HG02642 (cell line): ENCODE results near the gene IGF1R.

Experiments used
- ATAC-seq: cut with Tn5 transposase; IDR thresholded peaks from one replicate; pipeline ENCODE4 v1.9.1; 2021; ENCODE audit warnings: mild to moderate bottlenecking; ENCODE audit not compliant: unreplicated experiment, poor library complexity

Gene IGF1R

DNA sequence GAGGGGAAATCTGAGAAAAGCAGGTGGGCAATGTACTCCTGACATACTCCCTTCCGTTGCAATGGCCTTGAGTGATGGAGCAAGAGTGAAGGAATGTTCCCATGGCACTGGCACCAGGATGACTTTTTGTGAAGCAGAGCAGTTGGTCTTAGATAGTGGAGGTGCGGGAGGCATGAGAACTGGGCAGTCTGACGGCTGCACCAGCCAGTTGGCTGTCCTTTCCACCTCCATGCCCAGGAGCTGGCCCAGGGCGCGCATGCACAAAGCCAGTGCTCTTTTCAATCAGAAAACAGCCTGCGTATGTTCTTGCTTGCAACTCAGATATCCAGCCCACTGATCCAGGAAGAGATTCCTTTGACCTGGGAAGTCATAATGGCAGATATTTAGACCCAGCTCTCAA, 222.4 kb downstream of the IGF1R start:
- ATAC-seq: no peak

DNA sequence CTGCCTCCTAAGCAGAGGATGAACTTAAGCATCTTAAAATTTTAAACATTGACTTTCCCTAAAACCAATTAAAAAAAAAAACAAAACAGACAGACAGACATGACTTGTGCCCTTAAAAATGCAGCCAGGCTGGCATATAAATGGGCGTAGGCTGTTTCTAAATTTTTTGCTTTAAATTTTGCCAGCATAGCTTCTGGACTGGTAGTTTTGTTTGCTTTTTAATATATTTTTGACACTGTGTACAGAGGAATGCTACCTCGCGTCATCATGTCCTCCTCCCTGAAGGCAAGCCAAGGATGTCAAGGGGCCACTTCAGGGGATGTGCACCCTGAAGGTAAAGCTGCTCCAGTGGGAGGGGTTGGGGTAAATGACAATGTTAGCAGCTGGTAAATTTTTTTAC, 224.4 kb downstream of the IGF1R start:
- no peak for ATAC-seq

DNA sequence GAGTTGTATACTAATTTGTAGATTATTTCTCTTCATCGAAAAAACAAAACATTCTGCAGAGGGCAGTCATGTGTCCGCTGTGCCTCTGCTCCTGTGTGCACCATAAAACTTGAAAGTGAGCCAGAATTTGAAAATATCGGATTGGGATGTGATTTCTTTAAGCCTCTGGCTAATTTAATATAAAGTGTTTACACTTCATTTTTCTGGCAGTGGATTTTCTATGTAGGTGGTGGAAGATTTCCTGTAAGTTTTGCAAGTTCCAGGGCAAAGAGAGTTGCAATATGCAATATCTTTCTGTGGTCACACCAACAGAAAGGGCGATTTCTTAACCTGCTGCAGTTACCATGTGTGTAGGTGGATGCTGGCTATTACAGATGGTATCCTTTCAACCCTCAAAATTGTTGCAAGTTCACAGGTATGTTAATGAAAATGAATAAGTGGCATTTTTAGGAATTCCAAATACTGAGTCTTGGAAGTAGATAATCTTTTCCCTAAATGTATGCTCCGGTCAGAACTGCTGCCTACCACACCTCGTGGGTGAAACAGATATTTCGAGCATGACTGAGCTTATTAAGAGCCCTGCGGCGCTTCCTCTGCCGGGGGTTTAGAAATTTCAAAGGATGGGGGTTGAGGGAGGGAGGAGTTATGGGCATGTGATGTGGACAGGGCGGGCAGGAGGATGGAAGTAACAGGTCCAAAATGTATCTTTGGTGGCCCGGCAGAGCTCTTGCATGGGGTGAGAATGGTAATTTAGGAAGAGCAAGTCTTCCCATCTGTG, 225.3 kb downstream of the IGF1R start:
- no peak for ATAC-seq

DNA sequence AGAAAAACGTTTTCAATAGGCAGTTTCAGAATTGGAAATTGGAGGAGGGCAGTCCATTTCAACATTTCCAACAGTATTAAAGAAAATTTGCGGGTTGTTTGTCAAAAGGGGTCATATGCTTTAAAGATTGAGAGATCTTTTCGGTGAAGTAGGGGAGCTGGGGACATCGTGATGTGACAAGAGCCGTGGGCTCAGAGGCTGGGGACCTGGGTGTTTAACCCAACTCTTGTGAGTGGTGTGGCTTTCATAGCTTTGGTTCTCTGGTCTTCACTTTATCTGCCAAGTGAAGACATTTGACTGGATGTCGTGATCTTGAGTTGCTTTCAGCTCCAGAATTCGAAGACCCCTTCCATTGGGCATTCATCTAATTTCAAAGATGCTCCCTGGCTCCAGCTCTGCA, 226.0 kb downstream of the IGF1R start:
- no peak for ATAC-seq

DNA sequence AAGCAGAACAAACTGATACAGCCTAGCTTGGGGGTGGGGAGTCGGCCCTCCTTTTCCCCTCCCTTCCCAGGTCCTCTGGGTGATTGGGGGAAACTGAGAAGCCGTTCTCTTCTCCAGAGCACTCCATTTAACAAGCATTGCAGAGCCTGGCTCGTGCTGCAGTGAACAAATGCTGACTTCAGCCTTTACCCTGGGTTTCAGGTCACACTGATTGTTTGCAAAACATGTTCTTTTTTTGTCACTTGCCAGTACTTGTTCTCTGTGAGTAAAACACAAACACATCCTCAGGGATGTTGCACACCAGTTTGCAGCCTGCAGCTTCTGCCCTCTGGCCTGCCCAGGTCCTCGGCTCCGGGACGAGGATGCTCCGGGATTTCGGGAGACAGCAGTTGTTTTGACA, 226.4 kb downstream of the IGF1R start:
- no peak for ATAC-seq

DNA sequence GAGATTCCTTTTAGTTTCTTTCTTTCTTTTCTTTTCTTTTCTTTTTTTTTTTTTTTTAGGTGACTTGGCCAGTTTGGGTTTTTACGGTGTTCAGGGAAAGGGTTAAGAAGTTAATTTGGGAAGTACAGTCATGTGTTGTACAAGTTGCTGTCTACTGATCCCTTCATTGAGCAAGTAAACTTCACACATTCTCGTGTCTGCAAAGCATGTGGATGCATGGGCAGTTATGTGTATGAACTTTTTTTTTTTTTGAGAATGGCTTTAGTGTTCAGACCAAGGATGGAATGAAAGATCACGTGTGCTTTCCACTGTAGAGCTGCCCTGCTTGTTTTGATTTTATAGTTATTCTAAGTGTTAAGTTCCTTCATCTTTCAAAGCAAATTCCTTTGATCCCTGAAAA, 227.0 kb downstream of the IGF1R start:
- no peak for ATAC-seq

DNA sequence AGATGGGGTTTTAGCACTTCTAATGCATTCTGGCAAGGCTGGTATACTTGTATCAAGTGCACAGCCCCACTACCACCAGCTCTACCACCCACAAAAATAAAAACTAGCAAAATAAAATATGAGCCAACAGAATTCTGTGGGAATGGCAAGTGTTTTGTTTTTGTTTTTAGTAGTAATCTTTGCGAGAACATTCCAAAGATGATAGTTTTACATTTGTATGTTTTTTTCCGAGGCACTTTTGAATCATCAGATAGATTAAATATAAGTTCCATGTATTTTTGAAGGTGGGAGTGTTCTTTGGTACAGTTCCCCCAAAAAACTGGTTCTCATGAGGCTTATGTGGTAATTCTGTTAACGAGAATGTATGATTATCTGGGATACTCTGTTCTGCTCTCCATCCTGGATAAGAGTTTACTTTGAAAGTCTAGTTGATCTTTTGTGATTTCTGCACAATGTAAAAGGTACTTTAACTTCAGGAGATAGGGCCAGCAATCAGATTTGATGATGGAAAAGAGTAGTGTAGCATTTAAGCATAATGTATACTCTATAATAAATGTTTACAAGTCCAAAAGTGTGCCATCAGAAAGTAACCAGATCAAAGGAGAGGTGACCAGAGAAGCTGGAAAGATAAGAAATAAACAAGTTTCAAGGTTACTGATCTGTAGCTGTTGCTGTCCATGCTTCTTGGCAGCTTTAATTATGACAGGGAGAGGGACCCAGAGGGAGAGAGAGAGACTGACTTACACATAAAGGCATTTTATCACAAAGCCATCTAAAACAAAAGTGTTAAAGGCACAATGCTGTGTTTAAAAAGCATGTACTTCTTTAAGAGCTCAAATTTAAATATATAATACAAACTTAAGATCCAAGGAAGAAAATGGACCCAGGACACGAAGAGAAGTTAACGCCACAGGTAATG, 228.4 kb downstream of the IGF1R start:
- no peak for ATAC-seq

DNA sequence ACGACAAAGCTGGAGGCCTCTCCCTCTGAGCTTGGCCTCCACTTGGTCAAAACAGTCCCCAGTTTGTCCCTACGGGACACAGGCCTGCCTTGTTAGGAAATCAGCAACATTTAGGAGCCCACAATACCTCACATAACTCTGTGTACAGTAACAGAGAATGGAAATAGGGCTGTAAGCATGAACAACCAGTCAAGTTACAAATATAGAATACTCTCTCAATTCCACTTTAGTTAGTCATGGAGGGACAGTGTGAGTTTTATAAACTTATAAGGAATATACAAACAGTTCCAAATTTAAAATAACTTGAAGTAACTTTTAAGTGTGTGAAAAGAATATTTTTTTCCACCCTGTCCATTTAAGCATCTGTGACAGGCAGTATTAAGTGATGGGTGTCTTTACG, 229.8 kb downstream of the IGF1R start:
- no peak for ATAC-seq

DNA sequence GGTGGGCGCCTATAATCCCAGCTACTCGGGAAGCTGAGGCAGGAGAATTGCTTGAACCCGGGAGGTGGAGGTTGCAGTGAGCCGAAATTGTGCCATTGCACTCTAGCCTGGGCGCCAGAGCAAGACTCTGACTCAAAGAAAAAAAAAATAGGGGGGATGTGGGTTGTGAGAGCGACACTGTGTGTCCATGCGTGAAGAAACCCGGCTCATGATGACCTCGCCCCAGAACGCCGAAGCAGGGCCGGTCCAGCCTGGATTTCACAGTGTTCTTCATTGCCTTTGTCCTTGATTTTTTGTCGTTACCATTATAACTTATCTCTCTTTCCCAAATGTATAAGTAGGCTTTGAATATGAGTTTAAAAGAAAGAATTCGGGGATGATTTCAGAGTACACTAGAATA, 230.5 kb downstream of the IGF1R start:
- ATAC-seq: no peak

DNA sequence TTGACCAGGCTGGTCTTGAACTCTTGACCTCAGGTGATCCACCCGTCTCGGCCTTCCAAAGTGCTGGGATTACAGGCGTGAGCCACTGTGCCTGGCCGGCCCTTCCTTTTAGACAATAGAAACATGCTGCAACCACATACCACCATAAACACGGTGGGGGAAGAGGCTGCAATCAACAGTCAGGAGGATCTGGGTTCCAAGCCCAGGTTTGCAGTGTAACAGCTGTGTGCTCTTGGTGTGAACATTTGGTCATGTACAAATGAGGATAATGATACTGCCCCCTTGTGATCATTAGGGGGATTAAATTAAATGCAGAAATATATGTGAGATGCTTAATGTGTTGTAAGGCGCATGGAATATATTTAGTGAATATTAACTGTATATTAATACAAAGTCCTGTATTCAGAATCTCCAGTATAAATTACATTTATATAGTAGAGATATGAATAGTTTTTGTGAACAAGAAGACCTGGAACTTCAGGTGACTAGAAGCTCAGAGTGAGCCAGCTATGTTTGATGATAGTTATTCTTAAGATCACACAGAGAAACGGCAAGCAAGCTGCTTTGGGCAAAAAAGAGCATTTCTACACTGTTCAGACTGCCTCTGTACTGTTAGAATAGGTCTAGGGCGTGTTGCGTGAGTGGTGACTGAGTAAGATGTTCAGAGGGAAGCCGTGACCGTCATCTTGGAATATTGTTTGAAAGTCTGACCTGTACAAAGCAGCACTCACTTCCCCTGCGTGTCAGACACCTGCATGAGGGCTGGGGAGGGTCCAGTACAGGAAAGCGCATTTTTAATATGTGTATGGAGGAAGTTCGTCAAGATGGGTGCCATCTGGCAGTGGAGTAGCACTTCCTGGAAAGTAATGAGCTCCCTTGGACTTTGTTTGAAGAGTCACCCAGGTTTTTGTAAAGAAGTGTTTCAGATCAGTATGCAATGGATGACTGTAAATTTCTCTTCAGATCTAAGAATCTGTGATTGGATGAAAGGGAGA, 233.5 kb downstream of the IGF1R start:
- no peak for ATAC-seq

DNA sequence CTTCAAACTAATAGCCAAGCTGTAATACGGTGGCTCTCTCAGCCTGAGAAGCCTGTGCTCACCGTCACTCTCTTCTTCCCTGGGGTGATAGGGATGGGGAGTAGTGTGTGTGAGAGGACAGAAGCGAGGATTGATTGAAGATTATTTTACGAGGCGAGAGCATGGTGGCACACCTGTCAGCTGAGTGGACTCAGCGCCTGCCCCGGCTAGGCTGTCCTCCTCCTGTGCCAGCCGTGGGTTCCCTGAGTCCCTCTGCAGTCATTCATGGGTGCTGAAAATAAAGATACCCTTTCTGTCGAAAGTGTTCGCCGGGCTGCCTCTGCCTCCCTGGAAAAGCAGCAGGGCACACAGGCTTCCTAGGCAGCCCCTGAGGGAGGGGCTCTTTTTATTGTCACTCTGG, 235.1 kb downstream of the IGF1R start:
- no peak for ATAC-seq

DNA sequence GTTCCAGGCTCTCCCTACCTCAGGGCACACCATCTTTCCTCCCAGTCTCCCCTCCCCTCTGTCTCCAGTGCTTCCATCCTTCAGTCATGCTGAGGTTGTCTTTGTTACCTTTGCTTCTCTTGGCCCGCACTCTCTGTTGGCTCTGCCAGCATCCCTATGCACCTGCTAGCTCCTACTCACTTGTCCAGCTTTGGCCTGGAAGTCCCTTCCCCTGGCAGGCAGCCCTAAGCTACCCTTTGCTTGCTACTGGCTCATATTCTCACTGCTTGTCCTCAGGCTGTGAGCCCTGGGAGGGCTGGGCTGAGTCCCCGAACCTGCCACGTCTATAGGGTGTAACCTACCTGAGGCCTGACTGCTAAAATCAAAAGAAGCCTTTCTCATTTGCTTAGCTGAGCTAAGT, 236.6 kb downstream of the IGF1R start:
- no peak for ATAC-seq

DNA sequence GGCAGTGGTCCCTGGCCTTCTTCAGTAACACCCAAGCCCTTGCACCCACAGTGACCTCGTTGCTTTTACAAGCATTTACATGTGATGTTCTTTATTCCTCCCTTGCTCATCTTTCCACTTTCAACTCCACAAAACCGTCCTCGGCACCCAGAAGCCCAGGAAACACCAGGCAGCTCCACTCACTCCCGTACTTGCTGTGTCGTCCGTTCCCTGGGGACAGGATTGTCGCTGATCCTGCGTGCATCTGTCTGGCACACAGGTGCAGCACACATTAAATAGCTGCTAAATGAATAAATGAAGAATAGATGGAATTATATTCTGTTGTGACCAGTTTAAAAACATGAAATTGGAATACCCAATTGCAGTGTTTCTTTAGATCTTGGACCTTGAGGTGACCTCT, 239.6 kb downstream of the IGF1R start:
- no peak for ATAC-seq

DNA sequence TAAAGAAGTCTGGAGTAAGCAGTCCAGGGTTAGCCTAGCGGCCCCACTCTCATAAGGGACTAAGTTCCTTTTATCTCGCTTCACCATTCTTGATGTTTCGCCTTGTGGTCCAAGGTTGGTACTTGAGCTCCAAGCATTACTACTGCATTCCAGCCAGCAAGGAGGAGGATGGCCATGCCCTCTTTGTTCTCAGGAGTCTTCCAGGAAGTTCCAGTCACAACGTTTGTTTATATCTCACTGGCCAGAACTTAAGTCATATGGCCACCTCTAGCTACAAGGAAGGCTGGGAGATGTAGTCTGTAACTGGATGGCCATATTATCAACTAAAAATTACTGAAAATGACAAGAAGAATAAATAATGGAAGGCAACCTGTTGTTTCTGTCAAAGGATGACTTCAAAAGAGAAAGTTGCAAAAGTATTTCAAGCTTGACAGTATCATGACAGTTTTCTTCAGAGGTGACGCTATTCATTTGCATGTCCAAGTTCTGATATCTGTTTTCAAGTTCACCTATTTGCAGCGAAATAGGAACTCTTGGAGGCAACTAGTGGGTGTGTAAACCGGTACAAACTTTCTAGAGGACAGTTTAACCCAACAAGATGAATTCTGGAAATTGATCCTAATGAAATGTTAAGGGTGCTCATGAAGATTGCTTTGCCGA, 240.6 kb downstream of the IGF1R start:
- ATAC-seq: no peak

DNA sequence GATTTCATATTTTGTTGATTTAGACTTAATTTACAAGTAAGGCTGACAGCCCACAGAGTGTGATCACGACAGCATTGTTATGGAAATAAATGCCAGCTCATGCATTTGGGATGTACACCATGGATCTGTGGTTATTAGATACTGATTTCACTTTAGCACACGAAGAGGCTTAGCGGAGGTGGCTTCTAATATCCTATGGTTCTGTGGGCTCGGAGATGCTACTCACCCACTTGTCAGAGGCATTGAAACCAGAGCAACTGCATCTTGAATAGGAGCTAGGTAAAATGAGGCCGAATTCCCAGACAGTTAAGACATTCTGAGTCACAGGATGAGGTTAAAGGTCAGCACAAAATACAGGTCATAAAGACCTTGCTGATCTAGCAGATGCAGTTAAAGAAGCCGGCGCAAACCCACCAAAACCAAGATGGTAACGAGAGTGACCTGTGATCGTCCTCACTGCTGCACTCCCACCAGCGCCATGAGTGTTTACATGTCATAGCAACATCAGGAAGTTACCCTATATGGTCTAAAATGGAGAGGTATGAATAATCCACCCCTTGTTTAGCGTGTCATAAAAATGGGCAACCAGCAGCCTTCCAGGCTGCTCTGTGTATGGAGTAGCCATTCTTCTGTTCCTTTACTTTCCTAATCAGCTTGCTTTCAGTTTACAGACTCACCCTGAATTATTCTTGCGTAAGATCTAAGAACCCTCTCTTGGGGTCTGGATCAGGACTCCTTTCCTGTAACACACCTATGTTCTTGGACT, 241.8 kb downstream of the IGF1R start:
- no peak for ATAC-seq

DNA sequence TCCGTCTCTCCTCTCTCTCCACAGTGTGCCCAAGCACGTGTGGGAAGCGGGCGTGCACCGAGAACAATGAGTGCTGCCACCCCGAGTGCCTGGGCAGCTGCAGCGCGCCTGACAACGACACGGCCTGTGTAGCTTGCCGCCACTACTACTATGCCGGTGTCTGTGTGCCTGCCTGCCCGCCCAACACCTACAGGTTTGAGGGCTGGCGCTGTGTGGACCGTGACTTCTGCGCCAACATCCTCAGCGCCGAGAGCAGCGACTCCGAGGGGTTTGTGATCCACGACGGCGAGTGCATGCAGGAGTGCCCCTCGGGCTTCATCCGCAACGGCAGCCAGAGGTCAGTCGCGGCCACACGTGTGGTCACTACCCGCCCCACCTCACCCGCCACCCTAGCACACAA, 243.0 kb downstream of the IGF1R start:
- no peak for ATAC-seq

DNA sequence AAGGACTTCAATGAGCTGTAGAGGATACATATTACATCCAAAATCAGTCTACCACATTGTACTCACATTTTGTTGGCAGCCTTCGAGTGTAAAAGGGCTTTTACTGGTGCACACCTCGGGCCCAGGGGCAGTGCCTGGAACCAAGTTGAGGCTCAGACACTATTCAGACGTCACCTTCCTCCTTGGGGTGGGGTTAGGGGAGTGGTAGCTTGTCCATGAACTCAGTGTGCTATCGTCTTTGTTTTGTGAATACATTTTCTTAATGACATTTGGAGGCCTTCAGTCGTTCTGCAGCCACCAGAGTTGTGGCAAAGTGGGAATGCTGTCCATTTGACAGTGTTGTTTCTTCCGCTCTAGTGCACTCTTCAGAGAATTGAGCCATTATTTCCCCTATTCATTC, 245.1 kb downstream of the IGF1R start:
- no peak for ATAC-seq

DNA sequence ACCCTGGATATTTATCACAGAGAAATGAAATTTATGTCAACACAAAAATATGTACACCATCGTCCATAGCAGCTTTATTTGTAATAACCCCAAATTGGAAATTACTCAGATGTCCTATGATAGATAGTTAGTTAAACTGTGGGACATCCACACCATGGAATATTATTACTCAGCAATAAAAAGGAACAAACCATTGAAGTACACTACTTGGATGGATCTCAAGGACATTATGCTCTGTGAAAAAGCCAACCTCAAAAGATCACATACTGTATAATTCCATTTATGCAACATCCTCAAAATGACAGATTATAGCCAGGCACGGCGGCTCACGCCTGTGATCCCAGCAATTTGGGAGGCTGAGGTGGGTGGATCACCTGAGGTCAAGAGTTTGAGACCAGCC, 246.0 kb downstream of the IGF1R start:
- no peak for ATAC-seq

DNA sequence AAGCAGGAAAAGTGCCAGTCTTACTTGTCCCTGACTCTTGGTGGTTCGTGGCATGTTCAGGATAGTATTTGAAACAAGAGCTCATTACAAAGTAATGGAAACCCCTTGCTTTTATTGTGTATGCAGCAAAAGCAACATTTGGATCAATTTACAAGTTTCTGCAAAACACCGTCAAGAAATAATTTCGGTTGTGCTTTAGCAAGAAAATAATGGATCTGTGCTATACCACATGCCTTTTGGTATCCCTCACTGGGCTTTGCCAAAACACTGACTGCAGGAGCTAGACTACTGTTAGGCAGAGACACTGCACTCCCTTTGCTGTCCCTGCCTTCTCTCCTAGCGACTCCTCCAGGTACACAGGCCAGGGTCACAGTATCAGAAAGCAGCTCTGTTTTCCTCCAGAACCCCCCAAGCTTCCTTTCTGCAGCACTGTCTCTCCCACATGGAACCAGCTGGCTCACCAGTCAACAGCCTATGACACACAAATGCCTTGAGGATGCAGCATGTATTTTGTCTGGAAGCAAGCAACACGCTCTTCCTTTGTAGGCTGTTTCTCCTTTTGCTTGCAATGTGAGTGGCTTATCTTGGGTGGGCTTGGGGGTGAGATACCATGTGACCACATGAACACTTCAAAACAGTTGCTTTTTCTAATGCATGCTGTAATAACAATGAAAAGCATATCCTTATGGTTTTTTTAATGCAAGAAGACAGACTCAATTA, 247.8 kb downstream of the IGF1R start:
- no peak for ATAC-seq
